T-helper 9 cell (primary cell): ENCODE measurements around the gene GRM4.

ENCODE experiments used
- DNase-seq: peaks from one replicate; pipeline ENCODE4 v3.0.0-alpha.2; 2020

Gene GRM4

GRCh38 chr6:34106421-34106820 is 39.5 kb downstream of the GRM4 start:
- no peak for DNase-seq

- no peak for DNase-seq
These were observed 41.3 kb downstream of the GRM4 start for GRCh38 chr6:34104628-34105027.

GRCh38 chr6:34104186-34104585 is 41.7 kb downstream of the GRM4 start:
- no peak for DNase-seq

GRCh38 chr6:34103321-34103720 is 42.6 kb downstream of the GRM4 start:
- no peak for DNase-seq

- no peak for DNase-seq
These were observed 43.2 kb downstream of the GRM4 start for GRCh38 chr6:34102696-34103095.

GRCh38 chr6:34102099-34102656 is 43.7 kb downstream of the GRM4 start:
- no peak for DNase-seq

- no peak for DNase-seq
These were observed 45.1 kb downstream of the GRM4 start for GRCh38 chr6:34100788-34101187.

GRCh38 chr6:34099878-34100277 is 46.0 kb downstream of the GRM4 start:
- no peak for DNase-seq

- DNase-seq = no peak
These were observed 47.6 kb downstream of the GRM4 start for GRCh38 chr6:34098045-34098936.

- no peak for DNase-seq
These were observed 49.1 kb downstream of the GRM4 start for GRCh38 chr6:34096814-34097213.

- DNase-seq = no peak
These were observed 49.7 kb downstream of the GRM4 start for GRCh38 chr6:34096193-34096592.

GRCh38 chr6:34095741-34096140 is 50.1 kb downstream of the GRM4 start:
- no peak for DNase-seq

GRCh38 chr6:34095136-34095505 is 50.8 kb downstream of the GRM4 start:
- no peak for DNase-seq

- no peak for DNase-seq
These were observed 51.3 kb downstream of the GRM4 start for GRCh38 chr6:34094474-34095135.

GRCh38 chr6:34093854-34094430 is 51.9 kb downstream of the GRM4 start:
- DNase-seq = no peak

- no peak for DNase-seq
These were observed 52.7 kb downstream of the GRM4 start for GRCh38 chr6:34093206-34093605.

- DNase-seq = no peak
These were observed 53.3 kb downstream of the GRM4 start for GRCh38 chr6:34092631-34093030.

GRCh38 chr6:34090935-34091334 is 55.0 kb downstream of the GRM4 start:
- no peak for DNase-seq

GRCh38 chr6:34090529-34090928 is 55.4 kb downstream of the GRM4 start:
- no peak for DNase-seq

GRCh38 chr6:34086558-34086957 is 59.3 kb downstream of the GRM4 start:
- no peak for DNase-seq

GRCh38 chr6:34085453-34086170 is 60.3 kb downstream of the GRM4 start:
- DNase-seq = no peak

GRCh38 chr6:34084591-34085290 is 61.1 kb downstream of the GRM4 start:
- no peak for DNase-seq
